ENCODE results near the gene ST7. TPM values are rescaled to one million over a fixed set of nuclear protein-coding genes. Genes with fewer than 3 reads are reported as not detected.

Gene ST7
- total RNA-seq, 1 experiment from 2014 or later = 19.6 TPM

DNA sequence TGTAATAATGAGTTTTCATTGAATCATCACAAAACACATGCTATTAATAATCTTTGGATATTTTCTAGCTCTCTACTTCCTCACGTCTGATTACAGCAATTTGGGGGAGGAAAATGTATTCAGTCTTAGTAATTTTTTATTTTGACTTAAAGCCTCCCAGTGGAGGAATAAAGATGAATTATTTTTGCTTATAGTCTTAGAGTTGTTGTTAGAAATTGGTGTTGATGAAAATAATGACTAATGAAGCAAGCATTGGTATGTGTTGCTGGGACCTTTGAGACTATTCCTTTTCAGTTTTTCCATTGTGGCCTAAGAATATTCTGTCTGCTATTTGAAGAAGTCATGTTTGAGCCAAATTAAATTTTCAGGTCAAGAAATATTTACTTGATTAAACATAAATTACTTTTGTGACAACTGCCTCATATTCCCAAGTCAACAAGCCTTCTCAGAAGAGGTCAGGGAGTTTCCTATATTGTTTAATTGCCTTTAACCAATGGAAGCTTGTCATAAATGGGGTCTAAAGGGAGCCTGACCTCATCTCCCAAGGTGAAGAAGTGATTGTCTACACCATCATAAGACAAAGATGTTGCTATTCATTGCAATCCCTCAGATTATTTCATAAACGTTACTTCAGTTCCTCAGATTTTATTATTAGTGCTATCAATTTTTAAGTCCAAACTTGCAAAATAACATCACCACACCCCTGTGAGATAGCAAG is 90.0 kb downstream of the ST7 start:
- Histone ChIP-seq H3K27me3 (ENCODE audit: control insufficient read depth, insufficient read depth, low read length) (no peaks in the 10 kb centered on the region), H3K4me1 (ENCODE audit: control insufficient read depth, insufficient read depth, low read length) (peaks cover 2% of the 10 kb centered on the region; the same call in 1 of the 2 replicates), H3K36me3 (ENCODE audit: control insufficient read depth, insufficient read depth, low read length) (no peaks in the 10 kb centered on the region), H3K27ac (ENCODE audit: low read length) (no peak overlapping the region), H3K4me3 (ENCODE audit: low read depth in 2 of 2, low read length in 2 of 2) (no peak overlapping the region), H3K9me3 (ENCODE audit: control insufficient read depth, insufficient read depth, low read depth, low read length) (no peaks in the 10 kb centered on the region)
- BruUV-seq (replicated peaks) = no TSS peak
- CTCF ChIA-PET = no interaction called here
- intact Hi-C loops (cut with micrococcal nuclease; ENCODE audit: unreplicated experiment) (no loop called here), in situ Hi-C loops (cut with HindIII; ENCODE audit: low pct_unique_long_range_greater_than_20kb, low sequenced_read_pairs) (no loop called here)
- ATAC-seq = no peak
- POLR2A ChIA-PET = no interaction called here
- TF ChIP-seq, protein P1, sequence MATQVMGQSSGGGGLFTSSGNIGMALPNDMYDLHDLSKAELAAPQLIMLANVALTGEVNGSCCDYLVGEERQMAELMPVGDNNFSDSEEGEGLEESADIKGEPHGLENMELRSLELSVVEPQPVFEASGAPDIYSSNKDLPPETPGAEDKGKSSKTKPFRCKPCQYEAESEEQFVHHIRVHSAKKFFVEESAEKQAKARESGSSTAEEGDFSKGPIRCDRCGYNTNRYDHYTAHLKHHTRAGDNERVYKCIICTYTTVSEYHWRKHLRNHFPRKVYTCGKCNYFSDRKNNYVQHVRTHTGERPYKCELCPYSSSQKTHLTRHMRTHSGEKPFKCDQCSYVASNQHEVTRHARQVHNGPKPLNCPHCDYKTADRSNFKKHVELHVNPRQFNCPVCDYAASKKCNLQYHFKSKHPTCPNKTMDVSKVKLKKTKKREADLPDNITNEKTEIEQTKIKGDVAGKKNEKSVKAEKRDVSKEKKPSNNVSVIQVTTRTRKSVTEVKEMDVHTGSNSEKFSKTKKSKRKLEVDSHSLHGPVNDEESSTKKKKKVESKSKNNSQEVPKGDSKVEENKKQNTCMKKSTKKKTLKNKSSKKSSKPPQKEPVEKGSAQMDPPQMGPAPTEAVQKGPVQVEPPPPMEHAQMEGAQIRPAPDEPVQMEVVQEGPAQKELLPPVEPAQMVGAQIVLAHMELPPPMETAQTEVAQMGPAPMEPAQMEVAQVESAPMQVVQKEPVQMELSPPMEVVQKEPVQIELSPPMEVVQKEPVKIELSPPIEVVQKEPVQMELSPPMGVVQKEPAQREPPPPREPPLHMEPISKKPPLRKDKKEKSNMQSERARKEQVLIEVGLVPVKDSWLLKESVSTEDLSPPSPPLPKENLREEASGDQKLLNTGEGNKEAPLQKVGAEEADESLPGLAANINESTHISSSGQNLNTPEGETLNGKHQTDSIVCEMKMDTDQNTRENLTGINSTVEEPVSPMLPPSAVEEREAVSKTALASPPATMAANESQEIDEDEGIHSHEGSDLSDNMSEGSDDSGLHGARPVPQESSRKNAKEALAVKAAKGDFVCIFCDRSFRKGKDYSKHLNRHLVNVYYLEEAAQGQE (IDR thresholded peaks at IDR 0.05; ENCODE audit: insufficient read depth in 1 of 2, low read depth in 2 of 2, low read length in 1 of 2) = no peak
- no peak for TF ChIP-seq TCF7L2 (IDR thresholded peaks at IDR 0.05; ENCODE audit: low read depth, low read length)
- TF ChIP-seq POLR2AphosphoS5 (IDR thresholded peaks at IDR 0.05; ENCODE audit: low read depth, low read length) = no peak
- TF ChIP-seq, protein P2, sequence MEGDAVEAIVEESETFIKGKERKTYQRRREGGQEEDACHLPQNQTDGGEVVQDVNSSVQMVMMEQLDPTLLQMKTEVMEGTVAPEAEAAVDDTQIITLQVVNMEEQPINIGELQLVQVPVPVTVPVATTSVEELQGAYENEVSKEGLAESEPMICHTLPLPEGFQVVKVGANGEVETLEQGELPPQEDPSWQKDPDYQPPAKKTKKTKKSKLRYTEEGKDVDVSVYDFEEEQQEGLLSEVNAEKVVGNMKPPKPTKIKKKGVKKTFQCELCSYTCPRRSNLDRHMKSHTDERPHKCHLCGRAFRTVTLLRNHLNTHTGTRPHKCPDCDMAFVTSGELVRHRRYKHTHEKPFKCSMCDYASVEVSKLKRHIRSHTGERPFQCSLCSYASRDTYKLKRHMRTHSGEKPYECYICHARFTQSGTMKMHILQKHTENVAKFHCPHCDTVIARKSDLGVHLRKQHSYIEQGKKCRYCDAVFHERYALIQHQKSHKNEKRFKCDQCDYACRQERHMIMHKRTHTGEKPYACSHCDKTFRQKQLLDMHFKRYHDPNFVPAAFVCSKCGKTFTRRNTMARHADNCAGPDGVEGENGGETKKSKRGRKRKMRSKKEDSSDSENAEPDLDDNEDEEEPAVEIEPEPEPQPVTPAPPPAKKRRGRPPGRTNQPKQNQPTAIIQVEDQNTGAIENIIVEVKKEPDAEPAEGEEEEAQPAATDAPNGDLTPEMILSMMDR (IDR thresholded peaks at IDR 0.05) = no peak
- no peak for TF ChIP-seq SIN3A (IDR thresholded peaks at IDR 0.05; ENCODE audit: borderline replicate concordance, insufficient read depth, low read depth, low read length)
- no peak for DNase-seq (ENCODE audit: low read depth, low spot score)

DNA sequence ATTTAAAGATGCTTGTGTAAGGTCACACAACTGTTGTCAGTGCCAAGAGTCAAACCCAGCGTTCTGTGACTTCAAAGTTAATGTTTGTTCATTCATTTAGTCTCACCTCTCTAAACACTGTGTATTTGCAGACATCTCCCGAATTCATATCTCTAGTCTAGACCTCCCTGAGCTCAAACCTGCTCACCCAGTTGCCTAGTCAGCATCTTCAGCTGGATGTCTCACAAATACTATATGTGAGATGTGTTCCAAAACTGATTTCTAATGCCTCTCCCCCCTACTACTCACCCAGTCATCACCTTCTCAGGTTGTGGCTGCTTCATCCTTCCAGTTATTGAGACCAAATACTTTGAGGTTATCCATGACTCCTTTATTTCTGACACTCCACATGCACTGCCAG is 91.4 kb downstream of the ST7 start:
- Histone ChIP-seq H3K27ac (ENCODE audit: low read length) (no peak overlapping the region), H3K4me3 (ENCODE audit: low read depth in 2 of 2, low read length in 2 of 2) (no peak overlapping the region), H3K36me3 (ENCODE audit: control insufficient read depth, insufficient read depth, low read length) (no peaks in the 10 kb centered on the region), H3K27me3 (ENCODE audit: control insufficient read depth, insufficient read depth, low read length) (no peaks in the 10 kb centered on the region), H3K9me3 (ENCODE audit: control insufficient read depth, insufficient read depth, low read depth, low read length) (no peaks in the 10 kb centered on the region), H3K4me1 (ENCODE audit: control insufficient read depth, insufficient read depth, low read length) (peaks cover 2% of the 10 kb centered on the region; the same call in 1 of the 2 replicates)
- POLR2A ChIA-PET = no interaction called here
- TF ChIP-seq, protein P2 (IDR thresholded peaks at IDR 0.05) = no peak
- TF ChIP-seq, protein P1 (IDR thresholded peaks at IDR 0.05; ENCODE audit: insufficient read depth in 1 of 2, low read depth in 2 of 2, low read length in 1 of 2) = no peak
- TF ChIP-seq SIN3A (IDR thresholded peaks at IDR 0.05; ENCODE audit: borderline replicate concordance, insufficient read depth, low read depth, low read length) (no peak), POLR2AphosphoS5 (IDR thresholded peaks at IDR 0.05; ENCODE audit: low read depth, low read length) (no peak), TCF7L2 (IDR thresholded peaks at IDR 0.05; ENCODE audit: low read depth, low read length) (no peak)
- no peak for ATAC-seq
- CTCF ChIA-PET = no interaction called here
- no peak for DNase-seq (ENCODE audit: low read depth, low spot score)
- intact Hi-C loops (cut with micrococcal nuclease; ENCODE audit: unreplicated experiment) = no loop called here
- no TSS peak for BruUV-seq (replicated peaks)
- in situ Hi-C loops (cut with HindIII; ENCODE audit: low pct_unique_long_range_greater_than_20kb, low sequenced_read_pairs) = no loop called here

Data from Panc1 (cell line).